B cell (primary cell): ENCODE results near the gene SOCS3. TPM values are rescaled to one million over a fixed set of nuclear protein-coding genes. Genes with fewer than 3 reads are reported as not detected.

Experiments
- ATAC-seq: fragments of 200-7000 bp; cut with Tn5 transposase; one replicate; pipeline ENCODE4 v1.10.0; 2021; ENCODE audit warnings: low read depth, mild to moderate bottlenecking, moderate number of reproducible peaks, moderate library complexity
- CTCF ChIA-PET: fragments of 350-600 bp; sonication (Branson Sonifier 250); formaldehyde crosslinking; loops from one replicate; lab custom pipeline; 2021; ENCODE audit warnings: antibody characterized with exemption, inconsistent platforms; lab: Charles Lee
- POLR2A ChIA-PET: fragments of 350-600 bp; sonication (Branson Sonifier 250); formaldehyde crosslinking; loops from one replicate; lab custom pipeline; 2021; ENCODE audit warnings: antibody characterized with exemption; lab: Charles Lee
- DNase-seq: peaks from one replicate; pipeline ENCODE4 v3.0.0; 2013
- H2AFZ ChIP-seq: 2 replicates; pipeline ENCODE4 v1.6.1; 2012; ENCODE audit warnings: mild to moderate bottlenecking, low read depth, low read length; ENCODE audit not compliant: insufficient read depth, poor library complexity, severe bottlenecking
- H3K27ac ChIP-seq, 2 donors: 1 replicate in 1 of 2; 2 replicates in 1 of 2; pipeline ENCODE4 v1.5.1; 2012 to 2013; ENCODE audit warnings: low read length in 2 of 2, mild to moderate bottlenecking in 2 of 2, moderate library complexity in 1 of 2
- H3K27me3 ChIP-seq, 4 experiments: fragments of 200-600 bp in 1 of 4; sonication (generic) in 1 of 4; replicated peaks in 1 of 4; 1 replicate in 2 of 4; 2 replicates in 2 of 4; pipeline versions ENCODE4 v1.6.1 to v1.7.0; 2013 to 2016; ENCODE audit warnings: low read length in 3 of 4, mild to moderate bottlenecking in 2 of 4, mixed read lengths in 1 of 4, moderate library complexity in 1 of 4; ENCODE audit not compliant: insufficient read depth in 4 of 4, control insufficient read depth in 3 of 4; ENCODE audit errors: control extremely low read depth in 1 of 4
- H3K36me3 ChIP-seq, 2 experiments: replicated peaks in 1 of 2; 1 replicate in 1 of 2; 2 replicates in 1 of 2; pipeline versions ENCODE4 v1.6.1 to v1.7.1; 2013; ENCODE audit warnings: low read length in 1 of 2; ENCODE audit not compliant: insufficient read depth in 2 of 2, control insufficient read depth in 1 of 2; ENCODE audit errors: control extremely low read depth in 1 of 2, extremely low read depth in 1 of 2
- H3K4me1 ChIP-seq, 2 donors: fragments of 200-600 bp in 1 of 2; sonication (generic) in 1 of 2; 1 replicate in 1 of 2; 2 replicates in 1 of 2; pipeline versions ENCODE4 v1.5.1 to v1.6.1; 2013 to 2017; ENCODE audit warnings: low read length in 2 of 2; ENCODE audit not compliant: control insufficient read depth in 2 of 2, insufficient read depth in 2 of 2
- H3K4me2 ChIP-seq: replicated peaks from 2 replicates; pipeline ENCODE3; 2012; ENCODE audit warnings: mild to moderate bottlenecking, low read depth, low read length; ENCODE audit not compliant: poor library complexity, severe bottlenecking
- H3K4me3 ChIP-seq, 5 experiments: fragments of 200-600 bp in 1 of 5; sonication (generic) in 1 of 5; 1 replicate in 3 of 5; 2 replicates in 2 of 5; pipeline versions ENCODE4 v1.5.1 to v1.7.0; 2011 to 2016; ENCODE audit warnings: low read length in 4 of 5, mild to moderate bottlenecking in 4 of 5, low read depth in 2 of 5, control low read depth in 1 of 5, moderate library complexity in 1 of 5; ENCODE audit not compliant: insufficient read depth in 1 of 5; ENCODE audit errors: control extremely low read depth in 1 of 5, extremely low read depth in 1 of 5
- H3K79me2 ChIP-seq: fragments of 200-600 bp; sonication (generic); one replicate; pipeline ENCODE4 v1.6.0; 2016; ENCODE audit warnings: low read length; ENCODE audit not compliant: control insufficient read depth, insufficient read depth
- H3K9ac ChIP-seq: fragments of 200-600 bp; sonication (generic); 2 replicates; pipeline ENCODE4 v1.6.1; 2017; ENCODE audit warnings: mild to moderate bottlenecking, low read length, moderate library complexity
- H3K9me3 ChIP-seq, 3 donors: one replicate each; pipeline versions ENCODE4 v1.6.1 to v1.7.1; 2013; ENCODE audit warnings: low read length in 2 of 3; ENCODE audit not compliant: control insufficient read depth in 2 of 3, insufficient read depth in 1 of 3; ENCODE audit errors: control extremely low read depth in 1 of 3
- H4K20me1 ChIP-seq: 2 replicates; pipeline ENCODE4 v1.6.0; 2012; ENCODE audit warnings: mild to moderate bottlenecking, low read length; ENCODE audit not compliant: insufficient read depth, control insufficient read depth, poor library complexity, severe bottlenecking
- H3K27ac Mint-ChIP-seq: one replicate; pipeline ENCODE4 v1.8.0; 2021; ENCODE audit warnings: mixed read lengths
- H3K27me3 Mint-ChIP-seq: one replicate; pipeline ENCODE4 v1.8.0; 2021; ENCODE audit warnings: mixed read lengths
- H3K4me1 Mint-ChIP-seq: one replicate; pipeline ENCODE4 v1.8.0; 2021; ENCODE audit warnings: mixed read lengths
- H3K4me3 Mint-ChIP-seq: one replicate; pipeline ENCODE4 v1.8.0; 2021; ENCODE audit warnings: mixed read lengths
- H3K9me3 Mint-ChIP-seq: one replicate; pipeline ENCODE4 v1.8.0; 2022; ENCODE audit warnings: mixed read lengths; ENCODE audit not compliant: insufficient read depth
- CTCF ChIP-seq: fragments of 200-600 bp; IDR thresholded peaks from one replicate; pipeline ENCODE4 v1.8.0; 2022; ENCODE audit warnings: antibody characterized with exemption, mild to moderate bottlenecking
- EZH2 ChIP-seq: IDR thresholded peaks from 2 replicates; pipeline ENCODE4 v1.6.1; 2012; ENCODE audit warnings: borderline replicate concordance, low read depth, mild to moderate bottlenecking, moderate library complexity, low read length; ENCODE audit not compliant: insufficient read depth, poor library complexity, severe bottlenecking
- WGBS: methylation state at CpG from one replicate; pipeline ENCODE4 v1.1.5; 2013; ENCODE audit warnings: missing lambda C conversion rate; ENCODE audit not compliant: insufficient coverage; 5-methylcytosine and 5-hydroxymethylcytosine counted together
- intact Hi-C: fragments of 100-400 bp; cut with micrococcal nuclease; formaldehyde crosslinking; loops from one replicate; pipeline ENCODE4 v1.10.0; 2022
- polyA plus RNA-seq: library from polyadenylated mRNA; depleted of rRNA; stranded (reverse); fragments of >200 nt; gene quantifications from 2 replicates; pipeline ENCODE4 v1.2.3, GENCODE V29; 2012
- total RNA-seq, 2 donors: library from RNA; stranded (reverse); fragments of 120-200 nt in 1 of 2; gene quantifications; 1 replicate in 1 of 2; 2 replicates in 1 of 2; pipeline versions ENCODE4 v1.2.3 to v1.2.4, GENCODE V29; 2013 to 2022

SOCS3 gene
- total and polyA plus RNA-seq, 2 donors (not counting 1 experiment from before 2014, with no cell fraction given) = 41.8 to 67.6 TPM

GRCh38 chr17:78327880-78328279 is 32.0 kb downstream of the SOCS3 start:
- Histone ChIP-seq H3K4me3 (no peak overlapping the region), H3K4me2 (no peak overlapping the region), H3K36me3 (no peaks in the 10 kb centered on the region), H3K79me2 (no peaks in the 10 kb centered on the region), H2AFZ (no peak overlapping the region), H3K27me3 (peaks cover 0 to 4% (median 0%) of the 10 kb centered on the region in 4 experiments), H3K27ac (no peak overlapping the region), H4K20me1 (no peaks in the 10 kb centered on the region), H3K9ac (no peak overlapping the region), H3K9me3 (no peaks in the 10 kb centered on the region), H3K4me1 (peaks cover 10% of the 10 kb centered on the region in 2 donors)
- peaks cover 15% of the 10 kb centered on the region for H3K4me1 Mint-ChIP-seq
- TF ChIP-seq EZH2 = no peak
- CTCF ChIA-PET = no interaction called here
- no peak for ATAC-seq
- H3K27ac Mint-ChIP-seq = no peak overlapping the region
- 100% methylated on average over 4 of the region's 5 CpGs for WGBS
- POLR2A ChIA-PET = no interaction called here
- no peak overlapping the region for H3K4me3 Mint-ChIP-seq
- H3K27me3 Mint-ChIP-seq = peaks cover 4% of the 10 kb centered on the region
- H3K9me3 Mint-ChIP-seq = no peaks in the 10 kb centered on the region
- DNase-seq = no peak
- intact Hi-C loops = no loop called here

GRCh38 chr17:78325076-78325687 is 34.7 kb downstream of the SOCS3 start:
- Histone ChIP-seq H3K4me1 (peaks cover 10% of the 10 kb centered on the region in 2 donors), H3K27me3 (peaks cover 0 to 4% (median 0%) of the 10 kb centered on the region in 4 experiments), H3K27ac (no peak overlapping the region), H3K4me2 (no peak overlapping the region), H3K9ac (no peak overlapping the region), H3K4me3 (no peak overlapping the region), H4K20me1 (no peaks in the 10 kb centered on the region), H3K9me3 (no peaks in the 10 kb centered on the region), H3K36me3 (no peaks in the 10 kb centered on the region), H2AFZ (no peak overlapping the region), H3K79me2 (no peaks in the 10 kb centered on the region)
- TF ChIP-seq EZH2 (no peak), CTCF (no peak)
- peak overlapping the region; percentile 41 for H3K27ac Mint-ChIP-seq
- CTCF ChIA-PET = interaction anchor here (1.1 kb wide), 1 partner anchor 9 kb away, joined by 4 read pairs; no protein-coding TSS in a partner anchor
- H3K4me3 Mint-ChIP-seq = no peak overlapping the region
- DNase-seq (no peak), ATAC-seq (no peak)
- intact Hi-C loops = no loop called here
- peaks cover 14% of the 10 kb centered on the region for H3K4me1 Mint-ChIP-seq
- H3K9me3 Mint-ChIP-seq = no peaks in the 10 kb centered on the region
- POLR2A ChIA-PET = no interaction called here
- 94% methylated on average over 20 of the region's 20 CpGs for WGBS
- H3K27me3 Mint-ChIP-seq = peaks cover 4% of the 10 kb centered on the region
